ENCODE measurements around the gene NUDT21.

The NUDT21 gene

GRCh38 chr16:56462064-56462796, 11.1 kb upstream of the NUDT21 start:
- no peak for DNase-seq (ENCODE audit: low read depth in 4 of 4, low spot score in 1 of 4)

- no peak for DNase-seq (ENCODE audit: low read depth in 4 of 4, low spot score in 1 of 4)
Observed at GRCh38 chr16:56460101-56460500, 9.0 kb upstream of the NUDT21 start.

- no peak for DNase-seq (ENCODE audit: low read depth in 4 of 4, low spot score in 1 of 4)
Observed at GRCh38 chr16:56457927-56458470, 6.9 kb upstream of the NUDT21 start.

GRCh38 chr16:56451753-56452689, 889 bp upstream of the NUDT21 start:
- DNase-seq (ENCODE audit: low read depth in 4 of 4, low spot score in 1 of 4): no peak

- DNase-seq (ENCODE audit: low read depth in 4 of 4, low spot score in 1 of 4): no peak
Observed at GRCh38 chr16:56450275-56450985, 702 bp downstream of the NUDT21 start.

GRCh38 chr16:56448005-56448404, 3.1 kb downstream of the NUDT21 start:
- no peak for DNase-seq (ENCODE audit: low read depth in 4 of 4, low spot score in 1 of 4)

GRCh38 chr16:56447286-56447685, 3.8 kb downstream of the NUDT21 start:
- no peak for DNase-seq (ENCODE audit: low read depth in 4 of 4, low spot score in 1 of 4)

- DNase-seq (ENCODE audit: low read depth in 4 of 4, low spot score in 1 of 4): no peak
Observed at GRCh38 chr16:56438038-56438437, 13.1 kb downstream of the NUDT21 start.

GRCh38 chr16:56436258-56436657, 14.9 kb downstream of the NUDT21 start:
- no peak for DNase-seq (ENCODE audit: low read depth in 4 of 4, low spot score in 1 of 4)

GRCh38 chr16:56428091-56428490, 23.0 kb downstream of the NUDT21 start:
- DNase-seq (ENCODE audit: low read depth in 4 of 4, low spot score in 1 of 4): no peak

- DNase-seq (ENCODE audit: low read depth in 4 of 4, low spot score in 1 of 4): no peak
Observed at GRCh38 chr16:56426585-56426984, 24.5 kb downstream of the NUDT21 start.

- DNase-seq (ENCODE audit: low read depth in 4 of 4, low spot score in 1 of 4): peak; percentile 21 to 50 (median 32)
Observed at GRCh38 chr16:56425439-56425832, 25.7 kb downstream of the NUDT21 start, which contains the start of gene AMFR. TSS of gene AMFR (minus strand) at chr16:56425545. CDS start at chr16:56425327, 218 bp downstream.

GRCh38 chr16:56424791-56425438, 26.2 kb downstream of the NUDT21 start:
- peak in 3 of 4 experiments; percentile 7 to 14 (median 8) for DNase-seq (ENCODE audit: low read depth in 4 of 4, low spot score in 1 of 4)

- no peak for DNase-seq (ENCODE audit: low read depth in 4 of 4, low spot score in 1 of 4)
Observed at GRCh38 chr16:56424404-56424764, 26.7 kb downstream of the NUDT21 start.

- DNase-seq (ENCODE audit: low read depth in 4 of 4, low spot score in 1 of 4): no peak
Observed at GRCh38 chr16:56423584-56424403, 27.3 kb downstream of the NUDT21 start.

- no peak for DNase-seq (ENCODE audit: low read depth in 4 of 4, low spot score in 1 of 4)
Observed at GRCh38 chr16:56422896-56423441, 28.2 kb downstream of the NUDT21 start.

GRCh38 chr16:56421976-56422669, 29.0 kb downstream of the NUDT21 start:
- no peak for DNase-seq (ENCODE audit: low read depth in 4 of 4, low spot score in 1 of 4)

GRCh38 chr16:56421313-56421712, 29.8 kb downstream of the NUDT21 start:
- no peak for DNase-seq (ENCODE audit: low read depth in 4 of 4, low spot score in 1 of 4)

- DNase-seq (ENCODE audit: low read depth in 4 of 4, low spot score in 1 of 4): no peak
Observed at GRCh38 chr16:56420613-56421012, 30.5 kb downstream of the NUDT21 start.
